OCI-LY7 (cell line): ENCODE measurements around the gene ANKS1B.

Experiments used
- CTCF ChIP-seq: fragments of 200-600 bp; sonication (generic); conservative IDR thresholded peaks from 2 replicates; pipeline ENCODE4 v1.5.1; 2014; ENCODE audit warnings: mild to moderate bottlenecking, antibody characterized with exemption, low read length, moderate library complexity, mixed read lengths
- EZH2phosphoT487 ChIP-seq: fragments of 200-600 bp; sonication (generic); IDR thresholded peaks from 2 replicates; pipeline ENCODE4 v1.6.1; 2018; ENCODE audit warnings: low read depth, borderline replicate concordance, mild to moderate bottlenecking, mixed run types, antibody characterized with exemption, low read length, moderate library complexity, mixed read lengths

GRCh38 chr12:99553461-99553860, 431.3 kb downstream of the ANKS1B start:
- TF ChIP-seq CTCF (no peak), EZH2phosphoT487 (no peak)
